ENCODE measurements around the gene MCTS1. TPM values are rescaled to one million over a fixed set of nuclear protein-coding genes. Genes with fewer than 3 reads are reported as not detected.

Gene MCTS1
- total and polyA plus RNA-seq, 2 donors (not counting 3 experiments of a cell fraction or from before 2014, with no cell fraction given), result 36.1 to 70.0 TPM

- Histone ChIP-seq H3K36me3 (ENCODE audit: control insufficient read depth in 2 of 2, extremely low read depth in 1 of 2, insufficient read depth in 2 of 2, low read length in 2 of 2) (no peaks in the 10 kb centered on the region), H3K79me2 (ENCODE audit: control insufficient read depth, insufficient read depth, low read length) (no peaks in the 10 kb centered on the region), H2AFZ (ENCODE audit: low read depth, low read length) (no peak overlapping the region), H3K9ac (replicated peaks; ENCODE audit: extremely low read depth, insufficient read depth, low read length) (no peak overlapping the region), H3K9me3 (replicated peaks; ENCODE audit: control insufficient read depth, insufficient read depth, low read length) (no peaks in the 10 kb centered on the region), H3K9me1 (replicated peaks; ENCODE audit: control insufficient read depth, extremely low read depth, insufficient read depth, low read length) (no peaks in the 10 kb centered on the region), H4K20me1 (replicated peaks; ENCODE audit: control insufficient read depth, extremely low read depth, insufficient read depth, low read length) (no peaks in the 10 kb centered on the region), H3K4me3 (replicated peaks in 1 of 3; ENCODE audit: insufficient read depth in 1 of 3, low read depth in 1 of 3, low read length in 3 of 3) (no peak overlapping the region), H3K4me2 (ENCODE audit: insufficient read depth, low read length) (no peak overlapping the region), H3K27me3 (ENCODE audit: control insufficient read depth in 2 of 2, insufficient read depth in 2 of 2, low read length in 2 of 2) (no peaks in the 10 kb centered on the region), H3K27ac (ENCODE audit: insufficient read depth, low read depth, low read length) (no peak overlapping the region), H3K4me1 (ENCODE audit: control insufficient read depth, extremely low read depth, insufficient read depth, low read length) (no peaks in the 10 kb centered on the region)
- no peak for FAIRE-seq
- intact Hi-C loops (cut with micrococcal nuclease) (no loop called here), dilution Hi-C loops (cut with MboI; ENCODE audit: extremely low pct_ligation_motif_present, low sequenced_read_pairs) (no loop called here)
- no TSS peak for BruUV-seq (replicated peaks)
- CTCF ChIA-PET, result no interaction called here
- no peak for TF ChIP-seq POLR2AphosphoS5 (IDR thresholded peaks at IDR 0.05; ENCODE audit: insufficient read depth, low read depth, low read length)
- no peak for TF ChIP-seq MAX (IDR thresholded peaks at IDR 0.05; ENCODE audit: insufficient read depth, insufficient read length)
- no peak for TF ChIP-seq MYC (IDR thresholded peaks at IDR 0.05; ENCODE audit: low read depth, low read length)
- no peak for TF ChIP-seq POLR2A (IDR thresholded peaks at IDR 0.05; ENCODE audit: low read depth, low read length)
- TF ChIP-seq GATA2 (IDR thresholded peaks at IDR 0.05; ENCODE audit: insufficient read depth, insufficient read length, low read depth, low read length), result no peak
- no peak for TF ChIP-seq FOS (IDR thresholded peaks at IDR 0.05; ENCODE audit: borderline replicate concordance, insufficient read depth, low read length)
- TF ChIP-seq JUN (IDR thresholded peaks at IDR 0.05; ENCODE audit: borderline replicate concordance, insufficient read depth, insufficient read length, low read depth), result no peak
- no peak for TF ChIP-seq CTCF (IDR thresholded peaks at IDR 0.05; ENCODE audit: extremely low read depth in 1 of 2, insufficient read depth in 1 of 2, low read depth in 1 of 2, low read length in 2 of 2)
- TF ChIP-seq EZH2 (IDR thresholded peaks at IDR 0.05; ENCODE audit: borderline replicate concordance, low read depth, low read length, severe bottlenecking), result no peak
- POLR2A ChIA-PET, result no interaction called here
- no peak for DNase-seq (ENCODE audit: low read depth, low spot score)
Observed at GRCh38 chrX:120575379-120576114, 28.4 kb upstream of the MCTS1 start.

Measured in endothelial cell of umbilical vein (primary cell).